GM12878 (cell line): ENCODE data around the gene AP1S3. TPM values are rescaled to one million over a fixed set of nuclear protein-coding genes. Genes with fewer than 3 reads are reported as not detected.

Source experiments
- ATF7 ChIP-seq: fragments of 450-650 bp; IDR thresholded peaks from 2 replicates; pipeline ENCODE4 v1.6.1; 2016; ENCODE audit warnings: low read depth, mild to moderate bottlenecking
- BHLHE40 ChIP-seq, 2 experiments: fragments of 450-650 bp in 1 of 2; IDR thresholded peaks; 2 replicates each; pipeline ENCODE4 v1.6.1; 2011 to 2017; ENCODE audit warnings: low read depth in 2 of 2, borderline replicate concordance in 1 of 2, improper control_type of control experiment in 1 of 2, low read length in 1 of 2, mild to moderate bottlenecking in 1 of 2
- CEBPB ChIP-seq, 2 experiments: fragments of 150-350 bp in 1 of 2; IDR thresholded peaks; 2 replicates each; pipeline ENCODE4 v1.6.1; 2012 to 2014; ENCODE audit warnings: low read depth in 2 of 2, low read length in 2 of 2, borderline replicate concordance in 1 of 2, inconsistent platforms in 1 of 2
- CHD4 ChIP-seq: fragments of 200-600 bp; sonication (generic); IDR thresholded peaks from 2 replicates; pipeline ENCODE4 v1.6.1; 2016; ENCODE audit warnings: mild to moderate bottlenecking
- E2F4 ChIP-seq: IDR thresholded peaks from 2 replicates; pipeline ENCODE4 v1.6.1; 2012; ENCODE audit warnings: low read depth, low read length, improper control_type of control experiment
- E4F1 ChIP-seq: fragments of 450-650 bp; IDR thresholded peaks from 2 replicates; pipeline ENCODE4 v1.6.1; 2018; ENCODE audit warnings: borderline replicate concordance, mild to moderate bottlenecking; ENCODE audit not compliant: partially characterized antibody
- EGR1 ChIP-seq, 2 experiments: IDR thresholded peaks; 1 replicate in 1 of 2; 2 replicates in 1 of 2; pipeline ENCODE4 v1.6.1; 2011 to 2012; ENCODE audit warnings: low read depth in 2 of 2, low read length in 2 of 2, borderline replicate concordance in 1 of 2, mild to moderate bottlenecking in 1 of 2, moderate library complexity in 1 of 2
- ESRRA ChIP-seq: IDR thresholded peaks from 2 replicates; pipeline ENCODE4 v1.6.1; 2012; ENCODE audit warnings: mild to moderate bottlenecking, low read length, improper control_type of control experiment
- HCFC1 ChIP-seq: fragments of 150-350 bp; IDR thresholded peaks from 2 replicates; pipeline ENCODE4 v1.6.1; 2014; ENCODE audit warnings: low read length
- HDAC6 ChIP-seq: fragments of 200-600 bp; sonication (generic); IDR thresholded peaks from one replicate; pipeline ENCODE4 v1.8.0; 2017; ENCODE audit warnings: antibody characterized with exemption; ENCODE audit not compliant: unreplicated experiment
- IKZF1 ChIP-seq: fragments of 450-650 bp; conservative IDR thresholded peaks from 2 replicates; pipeline ENCODE4 v1.6.1; 2017; ENCODE audit warnings: antibody characterized with exemption, mild to moderate bottlenecking
- JUNB ChIP-seq: IDR thresholded peaks from 2 replicates; pipeline ENCODE4 v1.6.1; 2016; ENCODE audit warnings: antibody characterized with exemption, mild to moderate bottlenecking
- MYB ChIP-seq: fragments of 150-350 bp; IDR thresholded peaks from 2 replicates; pipeline ENCODE4 v1.6.1; 2014; ENCODE audit warnings: mild to moderate bottlenecking, low read depth, low read length, borderline replicate concordance
- NFXL1 ChIP-seq: fragments of 450-650 bp; IDR thresholded peaks from 2 replicates; pipeline ENCODE4 v1.6.1; 2017; ENCODE audit warnings: antibody characterized with exemption, mild to moderate bottlenecking, borderline replicate concordance
- RAD51 ChIP-seq: fragments of 450-650 bp; IDR thresholded peaks from 2 replicates; pipeline ENCODE4 v1.6.1; 2016; ENCODE audit warnings: moderate library complexity, mild to moderate bottlenecking, inconsistent platforms
- RELB ChIP-seq: fragments of 450-650 bp; IDR thresholded peaks from 2 replicates; pipeline ENCODE4 v1.6.1; 2017; ENCODE audit warnings: low read depth, mild to moderate bottlenecking, moderate library complexity
- SIN3A ChIP-seq: IDR thresholded peaks from 2 replicates; pipeline ENCODE4 v1.6.1; 2012; ENCODE audit warnings: low read depth, low read length, improper control_type of control experiment
- SMC3 ChIP-seq: IDR thresholded peaks from 2 replicates; pipeline ENCODE4 v1.6.1; 2011; ENCODE audit warnings: low read length, improper control_type of control experiment, borderline replicate concordance
- SPI1 ChIP-seq: IDR thresholded peaks from 2 replicates; pipeline ENCODE4 v1.6.1; 2011; ENCODE audit warnings: low read depth, mild to moderate bottlenecking, low read length, moderate library complexity, borderline replicate concordance; ENCODE audit not compliant: insufficient read depth
- SRF ChIP-seq, 2 experiments: IDR thresholded peaks; 2 replicates each; pipeline ENCODE4 v1.6.1; 2011; ENCODE audit warnings: low read depth in 2 of 2, low read length in 2 of 2, mild to moderate bottlenecking in 1 of 2, moderate library complexity in 1 of 2
- TARDBP ChIP-seq: IDR thresholded peaks from 2 replicates; pipeline ENCODE4 v1.6.1; 2016; ENCODE audit warnings: borderline replicate concordance
- TCF3 ChIP-seq: IDR thresholded peaks from 2 replicates; pipeline ENCODE4 v1.6.1; 2012; ENCODE audit warnings: low read depth, mild to moderate bottlenecking, low read length, borderline replicate concordance; ENCODE audit not compliant: insufficient read depth
- WRNIP1 ChIP-seq: IDR thresholded peaks from 2 replicates; pipeline ENCODE4 v1.6.1; 2011; ENCODE audit warnings: low read depth, low read length, improper control_type of control experiment, borderline replicate concordance
- polyA plus RNA-seq, 11 experiments: library from polyadenylated mRNA; depleted of rRNA in 4 of 11; unstranded in 6 of 11; stranded (reverse) in 5 of 11; fragments of >200 nt; fragmentation: Nextera tagmentation in 4 of 11; fragmentation: Illumina TruSeq in 1 of 11; extraction: Ambion mirVana in 4 of 11; extraction: Trizol in 1 of 11; gene quantifications; 1 replicate in 1 of 11; 2 replicates in 10 of 11; pipeline versions ENCODE4 v1.2.1 to v1.2.3, GENCODE V29; 2011 to 2016; ENCODE audit warnings: inconsistent platforms in 2 of 11, missing spikeins in 2 of 11, low read depth in 1 of 11
- total RNA-seq, 4 experiments: library from RNA; depleted of rRNA in 3 of 4; stranded (reverse); fragments of >200 nt in 3 of 4; fragmentation: Illumina TruSeq in 1 of 4; extraction: Trizol in 1 of 4; gene quantifications; 2 replicates each; pipeline versions ENCODE4 v1.2.1 to v1.2.3, GENCODE V29; 2013 to 2021
- TF ChIP-seq, protein P1 (sequence below): IDR thresholded peaks from 2 replicates; pipeline ENCODE4 v1.6.1; 2011; ENCODE audit warnings: borderline replicate concordance, low read depth, mild to moderate bottlenecking, moderate library complexity, mixed read lengths, low read length; ENCODE audit not compliant: insufficient read depth; ENCODE audit errors: extremely low read length

AP1S3 gene
- total and polyA plus RNA-seq, 10 of the 15 experiments (the other 5 are each of a cell fraction or from before 2014, with no cell fraction given) = 2.6 to 14.3 (median 9.2) TPM

DNA sequence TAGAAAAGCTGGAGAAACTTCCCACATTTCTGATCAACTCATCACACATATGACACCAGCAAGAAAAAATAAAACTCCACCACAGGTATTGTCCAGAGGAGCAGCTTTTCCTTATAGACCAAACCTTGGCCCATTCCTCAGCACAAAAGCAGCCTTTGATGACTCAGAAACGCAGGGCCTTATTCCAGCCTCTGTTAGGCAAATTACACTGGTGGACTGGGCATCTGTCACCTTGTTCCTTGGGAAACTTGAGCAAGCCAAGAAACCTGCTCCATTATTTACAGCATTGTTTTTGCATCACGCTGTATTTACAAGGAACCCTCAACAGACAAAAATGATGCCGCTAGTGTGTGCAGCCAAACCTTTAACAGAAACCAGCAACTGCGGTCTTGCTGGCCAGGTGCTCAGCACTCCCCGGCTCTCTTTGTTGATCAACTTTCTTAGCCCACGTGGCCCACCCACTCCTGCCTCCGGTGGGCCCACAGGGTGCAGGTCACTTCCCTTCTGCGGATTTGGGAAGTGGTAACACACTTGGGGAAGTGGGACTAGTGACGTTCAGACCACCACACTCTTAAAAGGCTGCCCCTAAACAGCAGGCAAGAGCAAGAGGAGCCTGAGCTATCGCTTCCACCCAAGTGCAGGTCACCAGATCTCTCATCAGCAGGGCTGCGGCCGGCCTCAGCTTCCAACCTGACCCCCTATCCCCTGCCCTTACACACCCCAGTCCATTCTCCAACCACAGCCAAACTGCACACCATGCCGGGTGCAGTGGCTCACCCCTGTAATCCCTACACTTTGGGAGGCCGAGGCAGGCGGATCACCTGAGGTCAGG, 1.5 kb downstream of the AP1S3 start (continued):
- TF ChIP-seq SRF (IDR thresholded peaks at IDR 0.05; ENCODE audit: low read depth in 2 of 2, low read length in 2 of 2) = peak in 1 of 2 experiments; percentile 82; a peak in 1 of 4 replicates
- TF ChIP-seq NFXL1 = no peak
- no peak for TF ChIP-seq E2F4
- peak; percentile 90 for TF ChIP-seq RELB
- no peak for TF ChIP-seq ESRRA
- peak; percentile 73; the same call in 1 of the 2 replicates for TF ChIP-seq SIN3A
- peak; percentile 88 for TF ChIP-seq RAD51
- TF ChIP-seq IKZF1 = peak; percentile 97
- TF ChIP-seq HCFC1 = no peak
- peak; percentile 85 for TF ChIP-seq BHLHE40 (IDR thresholded peaks at IDR 0.05; ENCODE audit: borderline replicate concordance in 1 of 2, low read depth in 2 of 2, low read length in 1 of 2)
- TF ChIP-seq E4F1 = no peak
- no peak for TF ChIP-seq MYB
- TF ChIP-seq SPI1 = peak; percentile 98
- TF ChIP-seq, protein P1, sequence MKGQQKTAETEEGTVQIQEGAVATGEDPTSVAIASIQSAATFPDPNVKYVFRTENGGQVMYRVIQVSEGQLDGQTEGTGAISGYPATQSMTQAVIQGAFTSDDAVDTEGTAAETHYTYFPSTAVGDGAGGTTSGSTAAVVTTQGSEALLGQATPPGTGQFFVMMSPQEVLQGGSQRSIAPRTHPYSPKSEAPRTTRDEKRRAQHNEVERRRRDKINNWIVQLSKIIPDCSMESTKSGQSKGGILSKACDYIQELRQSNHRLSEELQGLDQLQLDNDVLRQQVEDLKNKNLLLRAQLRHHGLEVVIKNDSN = peak; percentile 75
- no peak for TF ChIP-seq CEBPB (IDR thresholded peaks at IDR 0.05; ENCODE audit: borderline replicate concordance in 1 of 2, low read depth in 2 of 2, low read length in 2 of 2)
- peak in 1 of 2 experiments; percentile 81; a peak in 2 of 3 replicates for TF ChIP-seq EGR1 (IDR thresholded peaks at IDR 0.05; ENCODE audit: borderline replicate concordance in 1 of 2, low read depth in 2 of 2, low read length in 2 of 2)
- TF ChIP-seq HDAC6 = no peak
- TF ChIP-seq TARDBP = no peak
- TF ChIP-seq TCF3 = peak; percentile 81
- no peak for TF ChIP-seq WRNIP1
- TF ChIP-seq SMC3 = no peak
- TF ChIP-seq ATF7 = peak; percentile 81
- TF ChIP-seq JUNB = no peak
- no peak for TF ChIP-seq CHD4
